HCEC 1CT (cell line): ENCODE data around the gene ZFAND2A.
"Not testable (repeated sequence)": the region's sequence is repeated elsewhere in the genome, so short reads cannot be mapped to it uniquely, and the experiment has no call there.

Experiments used
- DNase-seq: peaks from one replicate; pipeline ENCODE4 v3.0.0-alpha.2; 2017

The ZFAND2A gene, protein sequence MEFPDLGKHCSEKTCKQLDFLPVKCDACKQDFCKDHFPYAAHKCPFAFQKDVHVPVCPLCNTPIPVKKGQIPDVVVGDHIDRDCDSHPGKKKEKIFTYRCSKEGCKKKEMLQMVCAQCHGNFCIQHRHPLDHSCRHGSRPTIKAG

DNA sequence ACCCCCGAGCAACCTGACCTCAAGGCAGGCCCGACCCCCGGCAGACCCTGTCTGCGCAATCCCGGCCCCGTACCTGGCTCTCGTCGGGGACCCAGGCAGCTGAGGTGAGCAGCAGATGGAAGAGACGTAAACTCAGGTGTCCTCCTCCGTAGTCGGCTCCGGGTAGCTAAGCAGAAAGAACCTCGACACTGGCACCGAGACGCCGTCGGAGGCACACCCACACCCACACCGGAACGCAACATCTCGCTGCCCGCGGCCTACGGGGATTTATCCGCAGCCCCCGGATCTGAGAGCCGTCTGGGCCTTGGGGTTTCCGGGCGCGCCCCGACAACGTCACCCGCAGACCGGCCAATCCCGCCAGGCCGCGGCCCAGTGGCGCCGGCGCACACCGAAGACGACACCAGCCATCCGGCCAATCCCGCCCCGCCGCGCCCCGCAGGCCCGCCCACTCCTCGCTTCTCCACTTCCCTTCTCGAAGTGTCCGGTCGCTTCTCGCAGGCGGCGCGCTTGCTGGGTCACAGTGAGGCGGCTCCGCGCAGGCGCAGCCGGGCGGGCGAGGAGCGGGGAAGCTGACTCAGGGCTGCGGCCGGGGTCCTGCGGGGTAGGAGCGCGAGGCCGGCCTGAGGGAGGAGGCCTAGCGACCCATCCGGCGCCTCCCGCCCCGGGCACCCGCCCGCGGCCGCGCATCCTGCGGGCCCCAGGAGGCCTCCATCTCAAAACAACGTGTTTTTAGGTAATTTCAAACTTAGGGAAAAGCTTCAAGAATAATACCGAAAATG is at the start of gene ZFAND2A:
ZFAND2A (minus strand) TSS at position 306 of the 779 bp plus-strand sequence. CDS start 1,984 bp downstream, outside the sequence.
- DNase-seq: peak; percentile 96

DNA sequence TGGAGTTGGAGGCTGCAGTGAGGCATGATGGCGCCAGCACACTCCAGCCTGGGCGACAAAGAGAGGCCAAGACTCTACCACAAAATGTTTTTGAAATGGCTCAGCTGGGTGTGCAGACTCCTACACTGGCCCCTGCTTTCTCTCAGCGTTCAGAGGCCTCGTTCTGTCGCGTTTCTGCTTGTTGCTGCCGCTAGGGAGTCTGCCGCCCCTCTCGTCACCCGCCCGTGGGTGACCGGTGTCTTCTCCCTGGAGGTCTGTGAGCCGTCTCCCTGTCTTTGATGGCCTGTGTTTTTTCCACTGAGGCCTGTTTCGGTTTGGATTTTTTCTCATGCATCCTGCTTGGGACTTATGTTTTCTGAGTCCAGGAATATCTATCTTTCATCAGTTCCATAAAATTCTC is 49.1 kb upstream of the ZFAND2A start:
- DNase-seq: no peak

DNA sequence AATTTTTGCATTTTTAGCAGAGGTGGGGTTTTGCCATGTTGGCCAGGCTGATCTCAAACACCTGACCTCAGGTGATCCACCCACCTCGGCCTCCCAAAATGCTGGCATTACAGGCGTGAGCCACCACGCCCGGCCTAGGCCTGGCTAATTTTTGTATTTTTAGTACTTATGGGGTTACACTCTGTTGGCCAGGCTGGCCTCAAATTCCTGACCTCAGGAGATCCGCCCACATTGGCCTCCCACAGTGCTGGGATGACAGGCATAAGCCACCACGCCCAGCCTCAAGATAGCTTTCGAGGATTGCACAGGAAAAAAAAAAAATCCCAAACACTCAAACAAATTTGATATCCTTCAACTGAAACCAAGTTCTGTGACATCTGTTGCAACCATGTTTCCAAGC is 45.7 kb upstream of the ZFAND2A start:
- DNase-seq: not testable (repeated sequence)

GRCh38 chr7:1204460-1205140 is 44.6 kb upstream of the ZFAND2A start:
- no peak for DNase-seq

DNA sequence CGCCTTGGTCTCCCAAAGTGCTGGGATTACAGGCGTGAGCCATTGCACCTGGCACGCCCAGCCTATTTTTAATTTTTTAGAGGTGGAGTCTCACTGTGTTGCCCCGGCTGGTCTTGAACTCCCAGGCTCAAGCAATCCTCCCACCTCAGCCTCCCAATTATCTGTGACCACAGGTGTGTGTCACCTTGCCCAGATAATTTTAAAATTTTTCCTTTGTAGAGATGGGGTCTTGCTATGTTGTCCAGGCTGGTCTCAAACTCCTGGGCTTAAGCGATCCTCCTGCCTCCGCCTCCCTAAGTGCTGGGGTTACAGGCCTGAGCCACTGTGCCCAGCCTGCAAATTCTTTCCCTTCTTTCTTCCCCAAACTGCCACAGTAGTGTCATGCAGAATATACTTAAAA is 42.9 kb upstream of the ZFAND2A start:
- not testable (repeated sequence) for DNase-seq

DNA sequence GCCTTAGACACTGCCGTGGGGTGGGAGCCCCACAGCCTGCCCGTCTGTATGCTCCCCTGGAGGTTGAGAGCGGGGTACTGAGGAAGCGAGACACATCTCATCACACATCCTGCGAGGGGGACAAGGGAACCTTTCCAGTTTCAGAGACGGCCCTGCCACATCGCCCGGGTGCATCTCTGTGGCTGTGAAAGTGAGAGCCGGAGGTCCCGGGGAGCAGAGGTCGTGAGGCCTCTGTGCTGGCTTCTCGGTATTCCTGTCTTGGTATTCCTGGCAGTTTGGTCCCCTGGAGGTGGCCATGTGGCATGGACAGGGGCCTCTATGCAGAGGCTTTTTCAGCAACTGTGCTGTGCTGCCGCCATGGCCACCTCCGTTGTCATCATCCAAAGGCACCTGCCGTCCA is 41.9 kb upstream of the ZFAND2A start:
- no peak for DNase-seq

GRCh38 chr7:1200045-1200444 is 40.0 kb upstream of the ZFAND2A start:
- DNase-seq: no peak

DNA sequence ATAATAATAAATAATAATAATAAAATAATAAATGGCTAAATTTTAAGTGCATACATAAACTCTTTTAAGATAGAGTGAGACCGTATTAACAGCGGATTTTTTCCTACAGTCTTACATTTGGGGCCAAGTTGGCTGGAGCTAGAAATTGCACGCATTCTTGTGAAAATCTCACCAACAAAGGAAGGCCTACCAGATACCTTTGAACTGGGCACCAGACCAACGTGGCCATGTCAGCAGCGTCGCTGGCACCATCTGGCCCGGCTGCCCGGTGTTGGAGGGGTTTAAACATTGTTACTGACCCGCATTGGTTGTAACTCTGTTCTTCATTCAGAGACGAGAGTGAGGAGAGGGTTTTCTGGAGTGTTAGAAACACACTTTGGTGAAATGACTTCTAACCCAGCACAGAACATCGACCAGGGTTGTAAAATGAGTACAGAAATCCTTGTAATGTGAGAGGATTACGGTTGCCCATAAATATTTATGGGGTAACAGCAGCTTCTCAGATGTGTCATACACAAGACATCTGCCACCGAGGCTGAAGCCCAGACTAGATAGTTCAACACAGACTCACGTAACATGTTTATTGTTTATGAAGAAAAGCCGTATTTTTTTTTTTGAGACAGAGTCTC is 38.1 kb upstream of the ZFAND2A start:
- peak; percentile 91 for DNase-seq

- DNase-seq: no peak
Measured at GRCh38 chr7:1196950-1197349, 37.0 kb upstream of the ZFAND2A start.

- DNase-seq: not testable (repeated sequence)
Measured at GRCh38 chr7:1196441-1196840, 36.4 kb upstream of the ZFAND2A start.

DNA sequence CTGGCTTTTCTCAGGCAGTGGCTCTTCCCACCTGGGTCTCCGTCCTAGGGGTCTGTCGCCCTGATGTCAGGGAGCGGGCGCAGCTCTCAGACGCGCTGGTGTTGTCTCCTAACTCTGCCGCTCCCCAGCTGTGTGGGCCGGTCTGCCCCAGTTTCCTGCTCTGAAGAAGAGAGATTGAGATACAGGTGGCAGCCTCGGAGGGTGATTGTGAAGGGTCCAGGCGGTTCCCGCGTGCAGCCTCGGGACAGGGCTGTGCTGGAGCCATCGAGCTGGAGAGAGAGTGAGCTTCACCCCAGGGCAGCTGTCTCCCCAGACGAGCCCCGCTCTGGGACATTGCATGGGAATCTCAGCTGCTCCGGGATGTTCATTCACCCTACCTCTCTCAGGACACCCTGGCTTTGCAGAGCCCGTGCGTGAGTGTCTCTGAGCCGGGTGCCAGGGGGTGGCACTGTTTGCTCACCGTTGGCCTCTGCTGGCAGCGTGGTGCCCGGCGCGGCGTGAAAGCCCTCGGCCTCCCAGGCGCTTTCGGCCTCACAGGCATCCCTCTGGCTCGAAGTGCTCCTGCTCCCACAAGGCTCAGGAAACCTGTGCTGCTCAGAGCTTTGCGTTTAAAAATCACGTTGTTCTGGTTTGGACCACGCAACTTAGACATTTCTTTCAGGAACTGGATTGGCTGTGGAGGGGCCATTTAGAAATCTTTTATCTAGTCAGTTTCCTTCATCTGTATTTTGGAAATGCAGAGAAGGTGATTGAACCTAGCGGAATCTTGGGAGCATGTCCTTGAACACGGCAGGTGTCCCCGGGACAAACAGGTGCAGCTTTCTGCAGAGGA is 33.8 kb upstream of the ZFAND2A start:
- DNase-seq: peak; percentile 31

GRCh38 chr7:1192171-1192676 is 32.2 kb upstream of the ZFAND2A start:
- peak; percentile 93 for DNase-seq

GRCh38 chr7:1189986-1190772 is 30.2 kb upstream of the ZFAND2A start:
- no peak for DNase-seq

- DNase-seq: no peak
Measured at GRCh38 chr7:1188720-1189294, 28.8 kb upstream of the ZFAND2A start.

DNA sequence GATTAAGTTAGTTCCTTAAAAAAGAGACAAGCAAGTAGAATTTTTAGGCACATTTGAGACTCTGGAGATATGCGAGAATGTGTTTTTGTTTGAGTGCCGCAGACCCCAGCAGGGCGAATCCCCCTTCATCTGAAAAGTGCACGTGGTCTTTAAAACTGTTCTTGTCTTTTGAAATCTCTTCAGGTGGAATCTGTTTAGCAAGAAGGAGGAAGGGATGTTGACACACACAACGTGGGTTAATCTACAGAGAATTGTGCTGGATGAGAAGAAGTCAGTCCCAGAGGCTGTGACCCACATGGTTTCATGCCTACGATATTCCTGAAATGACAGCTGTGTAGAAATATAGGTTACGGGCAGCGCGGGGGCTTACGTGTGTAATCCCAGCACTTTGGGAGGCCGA is 27.1 kb upstream of the ZFAND2A start:
- DNase-seq: no peak

DNA sequence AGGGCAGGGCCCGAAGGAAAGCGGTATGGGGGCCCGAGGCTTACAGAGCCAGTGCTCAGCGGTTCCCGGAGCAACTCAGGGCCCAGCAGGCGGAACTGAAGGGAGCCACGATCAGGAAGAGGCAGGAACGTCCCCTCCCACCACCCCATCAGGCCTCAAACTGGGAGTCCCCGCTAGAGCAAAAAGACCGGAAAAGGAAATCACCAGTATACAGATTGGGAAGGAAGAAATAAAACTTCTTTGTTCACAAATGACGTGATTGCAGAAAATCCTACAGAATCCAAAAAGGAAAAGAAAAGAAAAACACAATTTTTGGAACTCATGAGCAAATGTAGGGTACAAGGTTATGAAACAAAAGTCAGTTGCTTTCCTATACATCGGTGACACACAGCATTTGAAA is 21.6 kb upstream of the ZFAND2A start:
- no peak for DNase-seq

- DNase-seq: no peak
Measured at GRCh38 chr7:1181031-1181430, 21.0 kb upstream of the ZFAND2A start.

- DNase-seq: peak; percentile 31
Measured at GRCh38 chr7:1176891-1177373, 16.9 kb upstream of the ZFAND2A start.

DNA sequence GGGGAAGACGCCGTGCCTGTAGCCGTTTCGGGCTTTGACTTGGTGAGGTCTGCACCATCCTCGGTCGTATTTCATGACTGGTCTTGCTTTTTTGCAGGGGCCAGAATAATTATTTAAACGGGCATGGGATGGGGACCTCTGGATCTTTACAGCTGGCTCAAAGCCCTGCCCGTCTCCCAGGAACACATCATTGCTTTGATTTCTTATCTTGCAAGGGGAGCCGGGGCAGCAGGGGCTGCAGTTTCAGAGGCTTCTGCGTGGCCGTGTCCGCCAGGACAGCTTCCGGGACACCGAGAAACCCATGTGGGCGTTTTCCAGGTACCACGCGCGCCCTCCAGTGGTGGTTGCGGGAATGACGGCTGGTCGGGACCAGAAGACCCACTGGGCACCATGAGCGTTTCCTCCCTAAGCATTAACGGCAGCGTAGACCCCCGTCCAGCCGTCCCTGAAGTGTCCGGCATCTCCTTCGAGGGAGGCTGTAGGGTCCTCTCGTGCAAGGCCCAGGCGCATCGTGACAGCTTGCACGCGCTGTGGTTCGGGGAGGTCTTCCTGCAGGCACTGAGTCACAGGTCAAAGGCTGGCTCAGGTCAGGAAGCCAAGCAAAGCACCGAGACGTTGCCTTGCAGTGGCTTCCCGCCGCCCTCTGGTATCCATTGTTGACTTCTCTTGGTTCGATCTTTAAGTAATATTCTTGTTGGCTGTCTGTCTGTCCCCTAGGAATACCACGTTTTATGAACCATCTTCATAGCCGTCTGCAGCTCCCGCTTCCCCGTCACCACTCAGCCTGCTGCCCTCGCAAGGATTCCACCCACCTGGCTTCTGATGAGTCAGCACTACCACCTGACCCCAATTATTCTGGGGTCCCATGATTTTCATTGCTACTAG is 16.2 kb upstream of the ZFAND2A start:
- DNase-seq: peak; percentile 39

GRCh38 chr7:1175597-1175966 is 15.6 kb upstream of the ZFAND2A start:
- DNase-seq: no peak
